HEK293 (cell line): ENCODE results near the gene ZNF653.
A peak's percentile ranks its signal among the peaks of the same experiment; 100 is the strongest.

ENCODE experiments used
- BCL11A ChIP-seq: fragments of 450-650 bp; formaldehyde crosslinking; IDR thresholded peaks from 2 replicates; pipeline ENCODE4 v1.5.1; 2016; ENCODE audit warnings: low read depth, missing biosample characterization, missing genetic modification characterization
- FEZF1 ChIP-seq: fragments of 450-650 bp; formaldehyde crosslinking; IDR thresholded peaks from 2 replicates; pipeline ENCODE4 v1.5.1; 2016; ENCODE audit warnings: missing biosample characterization, missing genetic modification characterization
- KLF1 ChIP-seq: fragments of 450-650 bp; formaldehyde crosslinking; IDR thresholded peaks from 2 replicates; pipeline ENCODE4 v1.5.1; 2016; ENCODE audit warnings: missing biosample characterization, missing genetic modification characterization
- KLF10 ChIP-seq: fragments of 450-650 bp; IDR thresholded peaks from 2 replicates; pipeline ENCODE4 v1.5.1; 2018; ENCODE audit warnings: missing biosample characterization, mild to moderate bottlenecking, missing genetic modification characterization
- KLF16 ChIP-seq: fragments of 450-650 bp; formaldehyde crosslinking; IDR thresholded peaks from 2 replicates; pipeline ENCODE4 v1.5.1; 2017; ENCODE audit warnings: missing biosample characterization, missing genetic modification characterization
- MYNN ChIP-seq: fragments of 450-650 bp; formaldehyde crosslinking; IDR thresholded peaks from 2 replicates; pipeline ENCODE4 v1.5.1; 2016; ENCODE audit warnings: missing biosample characterization, missing genetic modification characterization, borderline replicate concordance
- SCRT2 ChIP-seq: fragments of 450-650 bp; formaldehyde crosslinking; IDR thresholded peaks from 2 replicates; pipeline ENCODE4 v1.5.1; 2016; ENCODE audit warnings: missing biosample characterization, missing genetic modification characterization
- TCF7L2 ChIP-seq: IDR thresholded peaks from 2 replicates; pipeline ENCODE4 v1.6.1; 2011; ENCODE audit warnings: low read depth, mild to moderate bottlenecking, inconsistent platforms, low read length, moderate library complexity, borderline replicate concordance
- YY2 ChIP-seq: fragments of 450-650 bp; formaldehyde crosslinking; IDR thresholded peaks from 2 replicates; pipeline ENCODE4 v1.5.1; 2016; ENCODE audit warnings: missing biosample characterization, missing genetic modification characterization
- ZBTB21 ChIP-seq: fragments of 450-650 bp; formaldehyde crosslinking; IDR thresholded peaks from 2 replicates; pipeline ENCODE4 v1.5.1; 2017; ENCODE audit warnings: missing biosample characterization, missing genetic modification characterization
- ZFHX2 ChIP-seq: fragments of 450-650 bp; formaldehyde crosslinking; conservative IDR thresholded peaks from 2 replicates; pipeline ENCODE4 v1.5.1; 2016; ENCODE audit warnings: missing biosample characterization, missing genetic modification characterization
- ZIC2 ChIP-seq: fragments of 450-650 bp; formaldehyde crosslinking; IDR thresholded peaks from 2 replicates; pipeline ENCODE4 v1.5.1; 2016; ENCODE audit warnings: missing biosample characterization, missing genetic modification characterization
- ZNF223 ChIP-seq: fragments of 450-650 bp; formaldehyde crosslinking; IDR thresholded peaks from 2 replicates; pipeline ENCODE4 v1.5.1; 2016; ENCODE audit warnings: missing biosample characterization, missing genetic modification characterization
- ZNF324 ChIP-seq: fragments of 450-650 bp; formaldehyde crosslinking; IDR thresholded peaks from 2 replicates; pipeline ENCODE4 v1.5.1; 2016; ENCODE audit warnings: missing biosample characterization, missing genetic modification characterization
- ZNF366 ChIP-seq: fragments of 450-650 bp; formaldehyde crosslinking; conservative IDR thresholded peaks from 2 replicates; pipeline ENCODE4 v1.5.1; 2016; ENCODE audit warnings: missing biosample characterization, missing genetic modification characterization
- ZNF423 ChIP-seq: fragments of 450-650 bp; formaldehyde crosslinking; IDR thresholded peaks from 2 replicates; pipeline ENCODE4 v1.5.1; 2016; ENCODE audit warnings: missing biosample characterization, missing genetic modification characterization
- ZNF521 ChIP-seq: fragments of 450-650 bp; formaldehyde crosslinking; IDR thresholded peaks from 2 replicates; pipeline ENCODE4 v1.5.1; 2017; ENCODE audit warnings: missing biosample characterization, mild to moderate bottlenecking, missing genetic modification characterization
- ZNF610 ChIP-seq: fragments of 450-650 bp; formaldehyde crosslinking; IDR thresholded peaks from 2 replicates; pipeline ENCODE4 v1.5.1; 2016; ENCODE audit warnings: missing biosample characterization, missing genetic modification characterization, borderline replicate concordance
- TF ChIP-seq, protein P1 (sequence below): fragments of 450-650 bp; formaldehyde crosslinking; IDR thresholded peaks from 2 replicates; pipeline ENCODE4 v1.5.1; 2016; ENCODE audit warnings: missing biosample characterization, missing genetic modification characterization
- TF ChIP-seq, protein P2 (sequence below): fragments of 450-650 bp; IDR thresholded peaks from 2 replicates; pipeline ENCODE4 v1.5.1; 2018; ENCODE audit warnings: missing biosample characterization, mild to moderate bottlenecking, missing genetic modification characterization
- TF ChIP-seq, protein P3 (sequence below): fragments of 450-650 bp; IDR thresholded peaks from 2 replicates; pipeline ENCODE4 v1.5.1; 2018; ENCODE audit warnings: missing biosample characterization, missing genetic modification characterization
- TF ChIP-seq, protein P4 (sequence below): fragments of 450-650 bp; formaldehyde crosslinking; IDR thresholded peaks from 2 replicates; pipeline ENCODE4 v1.5.0; 2017; ENCODE audit warnings: missing biosample characterization, missing genetic modification characterization, borderline replicate concordance
- TF ChIP-seq, protein P5 (sequence below): fragments of 450-650 bp; formaldehyde crosslinking; IDR thresholded peaks from 2 replicates; pipeline ENCODE4 v1.5.1; 2017; ENCODE audit warnings: missing biosample characterization, mild to moderate bottlenecking, missing genetic modification characterization, moderate library complexity
- TF ChIP-seq, protein P6 (sequence below): fragments of 450-650 bp; formaldehyde crosslinking; IDR thresholded peaks from 2 replicates; pipeline ENCODE4 v1.5.1; 2016; ENCODE audit warnings: missing biosample characterization, missing genetic modification characterization
- TF ChIP-seq, protein P7 (sequence below): fragments of 450-650 bp; formaldehyde crosslinking; IDR thresholded peaks from 2 replicates; pipeline ENCODE4 v1.5.1; 2016; ENCODE audit warnings: missing biosample characterization, missing genetic modification characterization

ZNF653 gene

DNA sequence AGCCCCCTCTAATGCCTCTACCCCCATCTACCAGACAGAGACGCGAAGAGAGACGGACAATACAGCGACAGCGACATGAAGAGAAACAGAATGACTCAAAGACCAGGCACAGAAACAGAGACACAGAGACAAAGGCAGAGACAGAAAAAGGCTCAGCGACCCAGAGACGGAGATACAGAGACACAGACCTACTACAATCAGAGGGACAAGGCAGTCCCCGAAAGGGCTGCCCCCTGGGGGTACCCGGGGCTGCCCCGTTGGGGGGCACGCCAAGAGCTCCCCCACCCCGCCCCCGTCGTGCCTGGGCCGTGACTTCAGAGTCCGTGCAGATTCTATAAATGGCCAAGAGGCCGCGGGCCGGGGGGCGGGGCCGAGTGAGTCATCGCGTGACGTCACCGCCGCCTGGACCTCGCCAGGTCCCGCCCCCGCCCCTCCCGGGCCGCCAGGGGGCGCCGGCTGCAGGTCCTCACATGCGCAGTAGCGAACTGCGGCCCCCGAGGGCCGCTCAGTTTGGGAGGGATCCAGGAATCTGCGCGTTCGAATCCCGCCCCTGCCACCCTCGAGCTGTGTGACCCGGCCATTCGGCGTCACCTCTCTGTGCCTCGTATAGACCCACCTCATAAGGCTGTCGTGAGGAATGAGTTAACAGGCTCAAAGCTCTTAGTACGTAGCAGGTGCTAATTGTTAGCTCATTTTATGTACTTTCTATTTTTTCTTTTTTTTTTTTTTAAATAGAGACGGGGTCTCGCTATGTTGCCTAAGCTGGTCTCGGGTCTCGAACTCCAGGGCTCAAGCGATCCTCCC is 30.4 kb upstream of the ZNF653 start (continued):
- TF ChIP-seq, protein P1, sequence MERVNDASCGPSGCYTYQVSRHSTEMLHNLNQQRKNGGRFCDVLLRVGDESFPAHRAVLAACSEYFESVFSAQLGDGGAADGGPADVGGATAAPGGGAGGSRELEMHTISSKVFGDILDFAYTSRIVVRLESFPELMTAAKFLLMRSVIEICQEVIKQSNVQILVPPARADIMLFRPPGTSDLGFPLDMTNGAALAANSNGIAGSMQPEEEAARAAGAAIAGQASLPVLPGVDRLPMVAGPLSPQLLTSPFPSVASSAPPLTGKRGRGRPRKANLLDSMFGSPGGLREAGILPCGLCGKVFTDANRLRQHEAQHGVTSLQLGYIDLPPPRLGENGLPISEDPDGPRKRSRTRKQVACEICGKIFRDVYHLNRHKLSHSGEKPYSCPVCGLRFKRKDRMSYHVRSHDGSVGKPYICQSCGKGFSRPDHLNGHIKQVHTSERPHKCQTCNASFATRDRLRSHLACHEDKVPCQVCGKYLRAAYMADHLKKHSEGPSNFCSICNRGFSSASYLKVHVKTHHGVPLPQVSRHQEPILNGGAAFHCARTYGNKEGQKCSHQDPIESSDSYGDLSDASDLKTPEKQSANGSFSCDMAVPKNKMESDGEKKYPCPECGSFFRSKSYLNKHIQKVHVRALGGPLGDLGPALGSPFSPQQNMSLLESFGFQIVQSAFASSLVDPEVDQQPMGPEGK (tag by site-specific recombination): peak; percentile 94
- TF ChIP-seq ZNF366 (tag by site-specific recombination): peak; percentile 54
- peak; percentile 55 for TF ChIP-seq ZNF324 (tag by site-specific recombination)
- no peak for TF ChIP-seq FEZF1 (tag by site-specific recombination)
- peak; percentile 73 for TF ChIP-seq ZBTB21 (tag by site-specific recombination)
- peak; percentile 72 for TF ChIP-seq ZFHX2 (tag by site-specific recombination)
- TF ChIP-seq ZNF610 (tag by site-specific recombination): peak; percentile 60; the same call in 1 of the 2 replicates
- TF ChIP-seq TCF7L2: no peak
- TF ChIP-seq MYNN: no peak
- TF ChIP-seq KLF16: peak; percentile 88
- peak; percentile 96 for TF ChIP-seq KLF10 (tag by site-specific recombination)
- no peak for TF ChIP-seq YY2
- TF ChIP-seq, protein P2, sequence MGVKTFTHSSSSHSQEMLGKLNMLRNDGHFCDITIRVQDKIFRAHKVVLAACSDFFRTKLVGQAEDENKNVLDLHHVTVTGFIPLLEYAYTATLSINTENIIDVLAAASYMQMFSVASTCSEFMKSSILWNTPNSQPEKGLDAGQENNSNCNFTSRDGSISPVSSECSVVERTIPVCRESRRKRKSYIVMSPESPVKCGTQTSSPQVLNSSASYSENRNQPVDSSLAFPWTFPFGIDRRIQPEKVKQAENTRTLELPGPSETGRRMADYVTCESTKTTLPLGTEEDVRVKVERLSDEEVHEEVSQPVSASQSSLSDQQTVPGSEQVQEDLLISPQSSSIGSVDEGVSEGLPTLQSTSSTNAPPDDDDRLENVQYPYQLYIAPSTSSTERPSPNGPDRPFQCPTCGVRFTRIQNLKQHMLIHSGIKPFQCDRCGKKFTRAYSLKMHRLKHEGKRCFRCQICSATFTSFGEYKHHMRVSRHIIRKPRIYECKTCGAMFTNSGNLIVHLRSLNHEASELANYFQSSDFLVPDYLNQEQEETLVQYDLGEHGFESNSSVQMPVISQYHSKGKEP (tag by site-specific recombination): peak; percentile 62; the same call in 1 of the 2 replicates
- TF ChIP-seq BCL11A (tag by site-specific recombination): no peak
- no peak for TF ChIP-seq ZNF223 (tag by site-specific recombination)
- TF ChIP-seq SCRT2: no peak
- TF ChIP-seq, protein P3, sequence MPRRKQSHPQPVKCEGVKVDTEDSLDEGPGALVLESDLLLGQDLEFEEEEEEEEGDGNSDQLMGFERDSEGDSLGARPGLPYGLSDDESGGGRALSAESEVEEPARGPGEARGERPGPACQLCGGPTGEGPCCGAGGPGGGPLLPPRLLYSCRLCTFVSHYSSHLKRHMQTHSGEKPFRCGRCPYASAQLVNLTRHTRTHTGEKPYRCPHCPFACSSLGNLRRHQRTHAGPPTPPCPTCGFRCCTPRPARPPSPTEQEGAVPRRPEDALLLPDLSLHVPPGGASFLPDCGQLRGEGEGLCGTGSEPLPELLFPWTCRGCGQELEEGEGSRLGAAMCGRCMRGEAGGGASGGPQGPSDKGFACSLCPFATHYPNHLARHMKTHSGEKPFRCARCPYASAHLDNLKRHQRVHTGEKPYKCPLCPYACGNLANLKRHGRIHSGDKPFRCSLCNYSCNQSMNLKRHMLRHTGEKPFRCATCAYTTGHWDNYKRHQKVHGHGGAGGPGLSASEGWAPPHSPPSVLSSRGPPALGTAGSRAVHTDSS: no peak
- TF ChIP-seq, protein P4, sequence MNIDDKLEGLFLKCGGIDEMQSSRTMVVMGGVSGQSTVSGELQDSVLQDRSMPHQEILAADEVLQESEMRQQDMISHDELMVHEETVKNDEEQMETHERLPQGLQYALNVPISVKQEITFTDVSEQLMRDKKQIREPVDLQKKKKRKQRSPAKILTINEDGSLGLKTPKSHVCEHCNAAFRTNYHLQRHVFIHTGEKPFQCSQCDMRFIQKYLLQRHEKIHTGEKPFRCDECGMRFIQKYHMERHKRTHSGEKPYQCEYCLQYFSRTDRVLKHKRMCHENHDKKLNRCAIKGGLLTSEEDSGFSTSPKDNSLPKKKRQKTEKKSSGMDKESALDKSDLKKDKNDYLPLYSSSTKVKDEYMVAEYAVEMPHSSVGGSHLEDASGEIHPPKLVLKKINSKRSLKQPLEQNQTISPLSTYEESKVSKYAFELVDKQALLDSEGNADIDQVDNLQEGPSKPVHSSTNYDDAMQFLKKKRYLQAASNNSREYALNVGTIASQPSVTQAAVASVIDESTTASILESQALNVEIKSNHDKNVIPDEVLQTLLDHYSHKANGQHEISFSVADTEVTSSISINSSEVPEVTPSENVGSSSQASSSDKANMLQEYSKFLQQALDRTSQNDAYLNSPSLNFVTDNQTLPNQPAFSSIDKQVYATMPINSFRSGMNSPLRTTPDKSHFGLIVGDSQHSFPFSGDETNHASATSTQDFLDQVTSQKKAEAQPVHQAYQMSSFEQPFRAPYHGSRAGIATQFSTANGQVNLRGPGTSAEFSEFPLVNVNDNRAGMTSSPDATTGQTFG: peak; percentile 59; the same call in 1 of the 2 replicates
- no peak for TF ChIP-seq ZNF423 (tag by site-specific recombination)
- TF ChIP-seq ZIC2 (tag by site-specific recombination): peak; percentile 48; the same call in 1 of the 2 replicates
- TF ChIP-seq KLF1 (tag by site-specific recombination): peak; percentile 41; the same call in 1 of the 2 replicates
- TF ChIP-seq ZNF521: no peak
- TF ChIP-seq, protein P5, sequence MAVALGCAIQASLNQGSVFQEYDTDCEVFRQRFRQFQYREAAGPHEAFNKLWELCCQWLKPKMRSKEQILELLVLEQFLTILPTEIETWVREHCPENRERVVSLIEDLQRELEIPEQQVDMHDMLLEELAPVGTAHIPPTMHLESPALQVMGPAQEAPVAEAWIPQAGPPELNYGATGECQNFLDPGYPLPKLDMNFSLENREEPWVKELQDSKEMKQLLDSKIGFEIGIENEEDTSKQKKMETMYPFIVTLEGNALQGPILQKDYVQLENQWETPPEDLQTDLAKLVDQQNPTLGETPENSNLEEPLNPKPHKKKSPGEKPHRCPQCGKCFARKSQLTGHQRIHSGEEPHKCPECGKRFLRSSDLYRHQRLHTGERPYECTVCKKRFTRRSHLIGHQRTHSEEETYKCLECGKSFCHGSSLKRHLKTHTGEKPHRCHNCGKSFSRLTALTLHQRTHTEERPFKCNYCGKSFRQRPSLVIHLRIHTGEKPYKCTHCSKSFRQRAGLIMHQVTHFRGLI (tag by site-specific recombination): peak; percentile 59; the same call in 1 of the 2 replicates
- TF ChIP-seq, protein P6, sequence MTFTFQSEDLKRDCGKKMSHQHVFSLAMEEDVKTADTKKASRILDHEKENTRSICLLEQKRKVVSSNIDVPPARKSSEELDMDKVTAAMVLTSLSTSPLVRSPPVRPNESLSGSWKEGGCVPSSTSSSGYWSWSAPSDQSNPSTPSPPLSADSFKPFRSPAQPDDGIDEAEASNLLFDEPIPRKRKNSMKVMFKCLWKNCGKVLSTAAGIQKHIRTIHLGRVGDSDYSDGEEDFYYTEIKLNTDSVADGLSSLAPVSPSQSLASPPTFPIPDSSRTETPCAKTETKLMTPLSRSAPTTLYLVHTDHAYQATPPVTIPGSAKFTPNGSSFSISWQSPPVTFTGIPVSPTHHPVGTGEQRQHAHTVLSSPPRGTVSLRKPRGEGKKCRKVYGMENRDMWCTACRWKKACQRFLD: no peak
- TF ChIP-seq, protein P7, sequence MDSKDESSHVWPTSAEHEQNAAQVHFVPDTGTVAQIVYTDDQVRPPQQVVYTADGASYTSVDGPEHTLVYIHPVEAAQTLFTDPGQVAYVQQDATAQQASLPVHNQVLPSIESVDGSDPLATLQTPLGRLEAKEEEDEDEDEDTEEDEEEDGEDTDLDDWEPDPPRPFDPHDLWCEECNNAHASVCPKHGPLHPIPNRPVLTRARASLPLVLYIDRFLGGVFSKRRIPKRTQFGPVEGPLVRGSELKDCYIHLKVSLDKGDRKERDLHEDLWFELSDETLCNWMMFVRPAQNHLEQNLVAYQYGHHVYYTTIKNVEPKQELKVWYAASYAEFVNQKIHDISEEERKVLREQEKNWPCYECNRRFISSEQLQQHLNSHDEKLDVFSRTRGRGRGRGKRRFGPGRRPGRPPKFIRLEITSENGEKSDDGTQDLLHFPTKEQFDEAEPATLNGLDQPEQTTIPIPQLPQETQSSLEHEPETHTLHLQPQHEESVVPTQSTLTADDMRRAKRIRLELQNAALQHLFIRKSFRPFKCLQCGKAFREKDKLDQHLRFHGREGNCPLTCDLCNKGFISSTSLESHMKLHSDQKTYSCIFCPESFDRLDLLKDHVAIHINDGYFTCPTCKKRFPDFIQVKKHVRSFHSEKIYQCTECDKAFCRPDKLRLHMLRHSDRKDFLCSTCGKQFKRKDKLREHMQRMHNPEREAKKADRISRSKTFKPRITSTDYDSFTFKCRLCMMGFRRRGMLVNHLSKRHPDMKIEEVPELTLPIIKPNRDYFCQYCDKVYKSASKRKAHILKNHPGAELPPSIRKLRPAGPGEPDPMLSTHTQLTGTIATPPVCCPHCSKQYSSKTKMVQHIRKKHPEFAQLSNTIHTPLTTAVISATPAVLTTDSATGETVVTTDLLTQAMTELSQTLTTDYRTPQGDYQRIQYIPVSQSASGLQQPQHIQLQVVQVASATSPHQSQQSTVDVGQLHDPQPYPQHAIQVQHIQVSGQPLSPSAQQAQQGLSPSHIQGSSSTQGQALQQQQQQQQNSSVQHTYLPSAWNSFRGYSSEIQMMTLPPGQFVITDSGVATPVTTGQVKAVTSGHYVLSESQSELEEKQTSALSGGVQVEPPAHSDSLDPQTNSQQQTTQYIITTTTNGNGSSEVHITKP (tag by site-specific recombination): peak; percentile 16; the same call in 1 of the 2 replicates
